ENCODE results near the gene CYTL1. TPM values are rescaled to one million over a fixed set of nuclear protein-coding genes. Genes with fewer than 3 reads are reported as not detected.

Gene CYTL1
- polyA plus RNA-seq, 1 donor (not counting 4 experiments of a cell fraction or from before 2014, with no cell fraction given): 0.30 TPM

DNA sequence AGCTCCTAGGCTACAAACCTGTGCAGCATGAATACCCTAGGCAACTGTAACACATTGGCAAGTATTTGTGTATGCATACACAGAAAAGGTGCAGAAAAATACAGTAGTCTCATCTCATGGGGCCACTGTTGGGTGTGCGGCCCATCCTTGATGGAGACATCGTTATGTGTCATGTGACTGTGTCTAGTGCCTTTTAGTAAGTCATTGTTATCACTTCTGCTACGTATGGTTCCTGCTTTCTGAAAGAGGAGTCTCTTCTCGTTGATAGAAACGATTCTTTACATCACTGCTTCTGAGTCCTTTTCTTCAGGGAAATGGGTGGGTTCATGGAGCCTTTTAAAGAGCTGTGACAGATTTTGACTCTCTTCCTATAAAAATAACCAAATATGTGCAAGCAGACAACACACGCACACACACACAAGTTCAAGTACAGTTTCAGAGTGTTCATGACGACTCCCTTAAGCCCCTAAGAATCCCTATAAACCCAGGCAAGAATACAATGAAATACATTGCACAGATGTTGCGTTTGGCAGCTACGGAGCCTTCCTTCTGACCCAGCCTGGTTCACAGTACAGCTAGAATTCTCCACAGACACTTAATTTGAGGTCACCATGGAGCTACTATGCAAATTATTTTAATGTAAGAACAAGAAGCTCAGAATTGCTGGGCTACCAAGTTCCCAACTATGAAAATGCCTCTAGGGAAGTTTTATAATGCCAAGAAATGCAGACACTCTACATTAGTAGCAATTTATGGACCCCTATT, 21.8 kb upstream of the CYTL1 start:
- no peaks in the 10 kb centered on the region for H3K79me2 ChIP-seq (ENCODE audit: control insufficient read depth, insufficient read depth, low read length)
- H3K27ac ChIP-seq (ENCODE audit: control insufficient read depth, insufficient read depth, low read length): no peak overlapping the region
- DNase-seq (ENCODE audit: low read depth, low spot score): no peak
- no peak overlapping the region for H2AFZ ChIP-seq (ENCODE audit: control insufficient read depth, low read length)
- H3K9me3 ChIP-seq (ENCODE audit: control insufficient read depth, low read depth, low read length): no peaks in the 10 kb centered on the region
- no peaks in the 10 kb centered on the region for H3K9me1 ChIP-seq (ENCODE audit: control insufficient read depth, extremely low read depth, insufficient read depth, low read length)
- no peak overlapping the region for H3K4me3 ChIP-seq (ENCODE audit: control insufficient read depth in 2 of 3, extremely low read depth in 1 of 3, insufficient read depth in 2 of 3, low read depth in 1 of 3, low read length in 3 of 3)
- dilution Hi-C loops (cut with MboI; ENCODE audit: extremely low pct_ligation_motif_present, low sequenced_read_pairs): no loop called here
- no peak overlapping the region for H3K4me2 ChIP-seq (ENCODE audit: control insufficient read depth, extremely low read depth, insufficient read depth, low read depth, low read length)
- peaks cover 39% of the 10 kb centered on the region for H3K4me1 ChIP-seq (ENCODE audit: control insufficient read depth, extremely low read depth, insufficient read depth, low read length)
- H3K36me3 ChIP-seq (ENCODE audit: control insufficient read depth in 2 of 2, extremely low read depth in 1 of 2, insufficient read depth in 2 of 2, low read length in 2 of 2): no peaks in the 10 kb centered on the region
- H3K27me3 ChIP-seq (ENCODE audit: control insufficient read depth, extremely low read depth, insufficient read depth, low read length): no peaks in the 10 kb centered on the region
- H3K9ac ChIP-seq (ENCODE audit: control insufficient read depth, extremely low read depth, insufficient read depth, low read length): no peak overlapping the region
- H4K20me1 ChIP-seq (ENCODE audit: control insufficient read depth, extremely low read depth, insufficient read depth, low read length): no peaks in the 10 kb centered on the region
- FAIRE-seq: no peak
- TF ChIP-seq, protein P1, sequence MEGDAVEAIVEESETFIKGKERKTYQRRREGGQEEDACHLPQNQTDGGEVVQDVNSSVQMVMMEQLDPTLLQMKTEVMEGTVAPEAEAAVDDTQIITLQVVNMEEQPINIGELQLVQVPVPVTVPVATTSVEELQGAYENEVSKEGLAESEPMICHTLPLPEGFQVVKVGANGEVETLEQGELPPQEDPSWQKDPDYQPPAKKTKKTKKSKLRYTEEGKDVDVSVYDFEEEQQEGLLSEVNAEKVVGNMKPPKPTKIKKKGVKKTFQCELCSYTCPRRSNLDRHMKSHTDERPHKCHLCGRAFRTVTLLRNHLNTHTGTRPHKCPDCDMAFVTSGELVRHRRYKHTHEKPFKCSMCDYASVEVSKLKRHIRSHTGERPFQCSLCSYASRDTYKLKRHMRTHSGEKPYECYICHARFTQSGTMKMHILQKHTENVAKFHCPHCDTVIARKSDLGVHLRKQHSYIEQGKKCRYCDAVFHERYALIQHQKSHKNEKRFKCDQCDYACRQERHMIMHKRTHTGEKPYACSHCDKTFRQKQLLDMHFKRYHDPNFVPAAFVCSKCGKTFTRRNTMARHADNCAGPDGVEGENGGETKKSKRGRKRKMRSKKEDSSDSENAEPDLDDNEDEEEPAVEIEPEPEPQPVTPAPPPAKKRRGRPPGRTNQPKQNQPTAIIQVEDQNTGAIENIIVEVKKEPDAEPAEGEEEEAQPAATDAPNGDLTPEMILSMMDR (optimal IDR thresholded peaks at IDR 0.05 in 1 of 3, IDR thresholded peaks at IDR 0.05 in 1 of 3, conservative IDR thresholded peaks at IDR 0.05 in 1 of 3; ENCODE audit: extremely low read depth in 1 of 3, insufficient read depth in 2 of 3, low read length in 3 of 3): no peak
- no peak for TF ChIP-seq EZH2 (IDR thresholded peaks at IDR 0.05; ENCODE audit: low read length)

DNA sequence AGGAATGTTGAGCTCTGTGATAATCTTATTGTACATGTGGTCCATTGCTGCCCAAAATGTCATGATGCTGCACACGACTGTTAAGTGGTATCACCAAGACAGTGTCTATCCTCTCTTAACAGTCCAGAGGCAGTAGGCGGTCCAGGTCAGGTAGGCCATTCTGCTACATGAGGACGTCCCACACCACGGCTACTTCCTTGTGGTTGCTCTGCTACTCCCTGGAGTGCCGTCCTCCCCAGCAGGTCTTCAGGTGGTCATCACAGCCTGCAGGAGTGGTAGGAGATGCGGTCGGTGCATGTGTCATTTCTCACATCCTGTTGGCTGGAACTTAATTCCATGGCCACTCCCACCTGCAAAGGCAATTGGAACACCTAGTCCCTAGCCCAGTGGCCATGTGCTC, 20.5 kb upstream of the CYTL1 start:
- dilution Hi-C loops (cut with MboI; ENCODE audit: extremely low pct_ligation_motif_present, low sequenced_read_pairs): no loop called here
- H3K27ac ChIP-seq (ENCODE audit: control insufficient read depth, insufficient read depth, low read length): no peak overlapping the region
- no peak for DNase-seq (ENCODE audit: low read depth, low spot score)
- FAIRE-seq: no peak
- no peaks in the 10 kb centered on the region for H3K9me1 ChIP-seq (ENCODE audit: control insufficient read depth, extremely low read depth, insufficient read depth, low read length)
- H3K4me1 ChIP-seq (ENCODE audit: control insufficient read depth, extremely low read depth, insufficient read depth, low read length): peaks cover 35% of the 10 kb centered on the region
- no peak overlapping the region for H3K4me3 ChIP-seq (ENCODE audit: control insufficient read depth in 2 of 3, extremely low read depth in 1 of 3, insufficient read depth in 2 of 3, low read depth in 1 of 3, low read length in 3 of 3)
- no peaks in the 10 kb centered on the region for H4K20me1 ChIP-seq (ENCODE audit: control insufficient read depth, extremely low read depth, insufficient read depth, low read length)
- no peak for TF ChIP-seq EZH2 (IDR thresholded peaks at IDR 0.05; ENCODE audit: low read length)
- TF ChIP-seq, protein P1 (optimal IDR thresholded peaks at IDR 0.05 in 1 of 3, IDR thresholded peaks at IDR 0.05 in 1 of 3, conservative IDR thresholded peaks at IDR 0.05 in 1 of 3; ENCODE audit: extremely low read depth in 1 of 3, insufficient read depth in 2 of 3, low read length in 3 of 3): no peak
- H2AFZ ChIP-seq (ENCODE audit: control insufficient read depth, low read length): no peak overlapping the region
- H3K27me3 ChIP-seq (ENCODE audit: control insufficient read depth, extremely low read depth, insufficient read depth, low read length): no peaks in the 10 kb centered on the region
- no peak overlapping the region for H3K4me2 ChIP-seq (ENCODE audit: control insufficient read depth, extremely low read depth, insufficient read depth, low read depth, low read length)
- no peaks in the 10 kb centered on the region for H3K9me3 ChIP-seq (ENCODE audit: control insufficient read depth, low read depth, low read length)
- no peaks in the 10 kb centered on the region for H3K36me3 ChIP-seq (ENCODE audit: control insufficient read depth in 2 of 2, extremely low read depth in 1 of 2, insufficient read depth in 2 of 2, low read length in 2 of 2)
- no peaks in the 10 kb centered on the region for H3K79me2 ChIP-seq (ENCODE audit: control insufficient read depth, insufficient read depth, low read length)
- no peak overlapping the region for H3K9ac ChIP-seq (ENCODE audit: control insufficient read depth, extremely low read depth, insufficient read depth, low read length)
